IMR-90 (cell line): ENCODE measurements around the gene CECR2. TPM values are rescaled to one million over a fixed set of nuclear protein-coding genes. Genes with fewer than 3 reads are reported as not detected.

Experiments used
- ATAC-seq: fragments of 200-7000 bp; cut with Tn5 transposase; 2 replicates; pipeline ENCODE4 v1.9.1; 2020; ENCODE audit warnings: low read depth, mild to moderate bottlenecking, moderate library complexity
- BruUV-seq: library from RNA; stranded (reverse); fragments of 400-500 nt; replicated peaks from 2 replicates; lab custom pipeline; 2021; lab: Mats Ljungman, UMichigan
- CTCF ChIA-PET: fragments of 300-600 bp; formaldehyde crosslinking; extraction: SDS; loops from one replicate; lab custom pipeline; 2021; ENCODE audit warnings: antibody characterized with exemption; lab: Yijun Ruan, JAX
- POLR2A ChIA-PET: fragments of 300-600 bp; sonication (Branson Sonifier 250); formaldehyde crosslinking; loops from one replicate; lab custom pipeline; 2022; ENCODE audit warnings: antibody characterized with exemption; ENCODE audit not compliant: unreplicated experiment; lab: Charles Lee
- DNase-seq: peaks from one replicate; pipeline ENCODE4 v3.0.0; 2013
- H2AFZ ChIP-seq: replicated peaks from 2 replicates; pipeline ENCODE3; 2013; ENCODE audit warnings: low read length, mild to moderate bottlenecking; ENCODE audit not compliant: poor library complexity
- H2AK5ac ChIP-seq: 2 replicates; pipeline ENCODE4 v1.6.1; 2013; ENCODE audit warnings: low read depth, low read length, inconsistent platforms
- H2AK9ac ChIP-seq: replicated peaks from 2 replicates; pipeline ENCODE3; 2013; ENCODE audit warnings: mild to moderate bottlenecking, low read depth, low read length, moderate library complexity; ENCODE audit not compliant: poor library complexity
- H2BK120ac ChIP-seq: 2 replicates; pipeline ENCODE4 v1.6.1; 2013; ENCODE audit warnings: low read depth, low read length, inconsistent platforms
- H2BK15ac ChIP-seq: 3 replicates; pipeline ENCODE4 v1.6.1; 2013; ENCODE audit warnings: low read depth, low read length, inconsistent platforms
- H2BK20ac ChIP-seq: 2 replicates; pipeline ENCODE4 v1.6.1; 2013; ENCODE audit warnings: low read depth, mild to moderate bottlenecking, inconsistent platforms, low read length, moderate library complexity
- H2BK5ac ChIP-seq: 2 replicates; pipeline ENCODE4 v1.6.1; 2013; ENCODE audit warnings: mild to moderate bottlenecking, low read depth, low read length, inconsistent platforms; ENCODE audit not compliant: poor library complexity, severe bottlenecking
- H3K14ac ChIP-seq: replicated peaks from 2 replicates; pipeline ENCODE4 v1.6.1; 2013; ENCODE audit warnings: low read depth, low read length, inconsistent platforms
- H3K18ac ChIP-seq: 2 replicates; pipeline ENCODE4 v1.6.1; 2013; ENCODE audit warnings: low read depth, low read length, control low read depth
- H3K23ac ChIP-seq: 2 replicates; pipeline ENCODE4 v1.6.1; 2013; ENCODE audit warnings: low read depth, low read length, inconsistent platforms
- H3K27ac ChIP-seq: 2 replicates; pipeline ENCODE4 v1.5.1; 2013; ENCODE audit warnings: mild to moderate bottlenecking, control low read depth, low read length; ENCODE audit not compliant: insufficient read depth
- H3K27me3 ChIP-seq: 2 replicates; pipeline ENCODE4 v1.6.1; 2013; ENCODE audit warnings: low read length; ENCODE audit not compliant: control insufficient read depth, insufficient read depth
- H3K36me3 ChIP-seq: 2 replicates; pipeline ENCODE4 v1.6.1; 2013; ENCODE audit warnings: low read length, mixed read lengths; ENCODE audit not compliant: control insufficient read depth, insufficient read depth
- H3K4ac ChIP-seq: 2 replicates; pipeline ENCODE4 v1.6.1; 2013; ENCODE audit warnings: low read depth, low read length, inconsistent platforms
- H3K4me1 ChIP-seq: 2 replicates; pipeline ENCODE4 v1.6.1; 2013; ENCODE audit warnings: low read length, mixed read lengths; ENCODE audit not compliant: control insufficient read depth, insufficient read depth
- H3K4me2 ChIP-seq: 2 replicates; pipeline ENCODE4 v1.6.1; 2013; ENCODE audit warnings: low read depth, mild to moderate bottlenecking, control low read depth, low read length, moderate library complexity
- H3K4me3 ChIP-seq: 2 replicates; pipeline ENCODE4 v1.5.1; 2013; ENCODE audit warnings: low read depth, mild to moderate bottlenecking, control low read depth, low read length, moderate library complexity; ENCODE audit not compliant: insufficient read depth
- H3K56ac ChIP-seq: 2 replicates; pipeline ENCODE4 v1.6.1; 2013; ENCODE audit warnings: low read length, inconsistent platforms; ENCODE audit not compliant: insufficient read depth; ENCODE audit errors: extremely low read depth
- H3K79me1 ChIP-seq, 2 experiments: 2 replicates each; pipeline ENCODE4 v1.6.1; 2013; ENCODE audit warnings: low read length in 2 of 2, inconsistent platforms in 1 of 2, low read depth in 1 of 2
- H3K9ac ChIP-seq: 2 replicates; pipeline ENCODE4 v1.6.1; 2013; ENCODE audit warnings: low read depth, low read length, control low read depth
- H3K9me1 ChIP-seq: 2 replicates; pipeline ENCODE4 v1.6.1; 2013; ENCODE audit warnings: low read length, inconsistent platforms; ENCODE audit not compliant: insufficient read depth
- H3K9me3 ChIP-seq: 2 replicates; pipeline ENCODE4 v1.6.1; 2013; ENCODE audit warnings: low read length; ENCODE audit not compliant: control insufficient read depth, insufficient read depth
- H4K20me1 ChIP-seq: 2 replicates; pipeline ENCODE4 v1.6.1; 2013; ENCODE audit warnings: low read length, inconsistent platforms; ENCODE audit not compliant: insufficient read depth
- H4K5ac ChIP-seq: 2 replicates; pipeline ENCODE4 v1.6.1; 2013; ENCODE audit warnings: mild to moderate bottlenecking, low read depth, low read length, control low read depth
- H4K8ac ChIP-seq, 2 experiments: 2 replicates each; pipeline ENCODE4 v1.6.1; 2013; ENCODE audit warnings: low read depth in 2 of 2, low read length in 2 of 2, control low read depth in 1 of 2, inconsistent platforms in 1 of 2
- H4K91ac ChIP-seq: 2 replicates; pipeline ENCODE4 v1.6.1; 2013; ENCODE audit warnings: low read depth, low read length, inconsistent platforms; ENCODE audit not compliant: insufficient read depth
- CEBPB ChIP-seq: IDR thresholded peaks from 2 replicates; pipeline ENCODE4 v1.6.1; 2012; ENCODE audit warnings: low read depth, low read length, improper control_type of control experiment
- FOS ChIP-seq: fragments of 150-350 bp; IDR thresholded peaks from 2 replicates; pipeline ENCODE4 v1.6.1; 2016; ENCODE audit warnings: low read depth, low read length
- RFX5 ChIP-seq: IDR thresholded peaks from 2 replicates; pipeline ENCODE4 v1.8.0; 2012; ENCODE audit warnings: low read depth, mild to moderate bottlenecking, low read length, moderate library complexity
- SMC3 ChIP-seq: fragments of 150-350 bp; IDR thresholded peaks from 2 replicates; pipeline ENCODE4 v1.6.1; 2016; ENCODE audit warnings: low read depth, mild to moderate bottlenecking, antibody characterized with exemption, low read length, moderate library complexity
- WGBS, 2 experiments: methylation state at CpG; one replicate each; pipeline versions ENCODE4 v1.1.5 to v1.1.7; 2013; ENCODE audit warnings: missing lambda C conversion rate in 2 of 2; ENCODE audit not compliant: insufficient read length in 1 of 2; ENCODE audit errors: extremely low coverage in 2 of 2; 5-methylcytosine and 5-hydroxymethylcytosine counted together
- dilution Hi-C: fragments of 300-500 bp; cut with HindIII; formaldehyde crosslinking; loops from one replicate; pipeline ENCODE4 v1.14.3; 2018; ENCODE audit warnings: low sequenced_read_pairs; ENCODE audit not compliant: unreplicated experiment
- in situ Hi-C: fragments of 300-500 bp; cut with MboI; formaldehyde crosslinking; loops from 3 replicates; pipeline ENCODE4 v1.14.3; 2019; ENCODE audit warnings: low sequenced_read_pairs, inconsistent platforms, mixed read lengths
- intact Hi-C: fragments of 100-400 bp; cut with micrococcal nuclease; formaldehyde crosslinking; loops from 2 replicates; pipeline ENCODE4 v1.10.0; 2022
- polyA plus RNA-seq, 3 experiments: library from polyadenylated mRNA; depleted of rRNA; stranded (reverse); fragments of >200 nt; gene quantifications; 2 replicates each; pipeline ENCODE4 v1.2.3, GENCODE V29; 2012; ENCODE audit warnings: low replicate concordance in 1 of 3
- total RNA-seq: library from RNA; depleted of rRNA; stranded (reverse); fragments of >200 nt; gene quantifications from 2 replicates; pipeline ENCODE4 v1.2.3, GENCODE V29; 2012

The CECR2 gene
- total and polyA plus RNA-seq, 2 of the 4 experiments (the other 2 are of a cell fraction) = under 0.01 TPM; not detected in 1

GRCh38 chr22:17343766-17344165 is 25.5 kb upstream of the CECR2 start:
- no peak overlapping the region for H4K5ac ChIP-seq
- H4K8ac ChIP-seq = no peak overlapping the region
- dilution Hi-C loops = no loop called here
- no peak overlapping the region for H3K4me3 ChIP-seq
- no peaks in the 10 kb centered on the region for H3K4me1 ChIP-seq
- DNase-seq (no peak), ATAC-seq (no peak)
- no peak overlapping the region for H2AK5ac ChIP-seq
- H3K4me2 ChIP-seq = no peak overlapping the region
- H3K18ac ChIP-seq = no peak overlapping the region
- no peaks in the 10 kb centered on the region for H3K27me3 ChIP-seq
- H2AFZ ChIP-seq = no peak overlapping the region
- no peak overlapping the region for H3K9ac ChIP-seq
- no peaks in the 10 kb centered on the region for H3K9me1 ChIP-seq
- H3K36me3 ChIP-seq = no peaks in the 10 kb centered on the region
- TF ChIP-seq FOS (no peak), SMC3 (no peak), CEBPB (no peak), RFX5 (no peak)
- H4K20me1 ChIP-seq = no peaks in the 10 kb centered on the region
- no CpG with 5 or more reads among the region's 2 CpGs for WGBS, 2 experiments
- H3K9me3 ChIP-seq = no peaks in the 10 kb centered on the region
- H2BK20ac ChIP-seq = no peak overlapping the region
- no peak overlapping the region for H3K4ac ChIP-seq
- POLR2A ChIA-PET = no interaction called here
- no peak overlapping the region for H2AK9ac ChIP-seq
- H4K91ac ChIP-seq = no peak overlapping the region
- in situ Hi-C loops = no loop called here
- no peak overlapping the region for H2BK5ac ChIP-seq
- H3K27ac ChIP-seq = no peak overlapping the region
- no peak overlapping the region for H3K56ac ChIP-seq
- CTCF ChIA-PET = no interaction called here
- BruUV-seq = no TSS peak
- no peak overlapping the region for H2BK15ac ChIP-seq
- H3K23ac ChIP-seq = no peak overlapping the region
- no peaks in the 10 kb centered on the region for H3K79me1 ChIP-seq
- H2BK120ac ChIP-seq = no peak overlapping the region
- H3K14ac ChIP-seq = no peak overlapping the region
- intact Hi-C loops = no loop called here
